NB4 (cell line): ENCODE results near the gene TMEM196.

Experiments
- CTCF ChIP-seq: IDR thresholded peaks from one replicate; pipeline ENCODE4 v1.5.1; 2012; ENCODE audit warnings: low read depth, low read length
- MAX ChIP-seq: IDR thresholded peaks from 2 replicates; pipeline ENCODE4 v1.6.1; 2011; ENCODE audit warnings: low read depth, low read length
- MYC ChIP-seq: IDR thresholded peaks from 2 replicates; pipeline ENCODE4 v1.6.1; 2011; ENCODE audit warnings: low read depth, low read length
- POLR2A ChIP-seq: IDR thresholded peaks from 2 replicates; pipeline ENCODE4 v1.6.1; 2011; ENCODE audit warnings: mild to moderate bottlenecking; ENCODE audit not compliant: insufficient read length; ENCODE audit errors: extremely low read depth

GRCh38 chr7:19670806-19671205, 102.6 kb downstream of the TMEM196 start:
- TF ChIP-seq CTCF (no peak), POLR2A (no peak), MYC (no peak), MAX (no peak)
